Right forelimb (tissue), 1 donor: Measurements from ENCODE around the gene SLC6A17.

Experiments used
- DNase-seq: peaks from one replicate; pipeline ENCODE4 v3.0.0-alpha.2; 2018

SLC6A17 gene

GRCh38 chr1:110206261-110206920 lies 56.1 kb downstream of the SLC6A17 start:
- DNase-seq = no peak

GRCh38 chr1:110207831-110208230 lies 57.5 kb downstream of the SLC6A17 start:
- peak; percentile 81 for DNase-seq

- no peak for DNase-seq
These were observed 58.8 kb downstream of the SLC6A17 start for GRCh38 chr1:110208916-110209645.

GRCh38 chr1:110209715-110210603 lies 59.7 kb downstream of the SLC6A17 start, which contains the start of gene KCNC4:
Gene KCNC4 (plus strand): TSS chr1:110210314. CDS start chr1:110211500, 1,186 bp downstream.
- DNase-seq = peak; percentile 70

GRCh38 chr1:110210604-110211495 lies 60.6 kb downstream of the SLC6A17 start:
- DNase-seq = no peak

- DNase-seq = no peak
These were observed 61.3 kb downstream of the SLC6A17 start for GRCh38 chr1:110211496-110212168.

GRCh38 chr1:110212169-110213142 lies 62.2 kb downstream of the SLC6A17 start:
- DNase-seq = no peak

GRCh38 chr1:110213143-110213540 lies 62.8 kb downstream of the SLC6A17 start:
- DNase-seq = no peak

GRCh38 chr1:110214454-110215404 lies 64.4 kb downstream of the SLC6A17 start:
- DNase-seq = no peak

GRCh38 chr1:110215621-110216515 lies 65.6 kb downstream of the SLC6A17 start:
- no peak for DNase-seq

GRCh38 chr1:110216844-110217444 lies 66.7 kb downstream of the SLC6A17 start:
- no peak for DNase-seq

GRCh38 chr1:110218137-110218536 lies 67.8 kb downstream of the SLC6A17 start:
- DNase-seq = no peak

- DNase-seq = no peak
These were observed 68.4 kb downstream of the SLC6A17 start for GRCh38 chr1:110218739-110219138.

GRCh38 chr1:110220324-110220723 lies 70.0 kb downstream of the SLC6A17 start:
- no peak for DNase-seq

GRCh38 chr1:110221119-110221518 lies 70.8 kb downstream of the SLC6A17 start:
- DNase-seq = no peak

GRCh38 chr1:110223127-110223526 lies 72.8 kb downstream of the SLC6A17 start:
- no peak for DNase-seq

GRCh38 chr1:110223581-110223980 lies 73.3 kb downstream of the SLC6A17 start:
- no peak for DNase-seq
